ENCODE data around the gene PBXIP1. TPM values are rescaled to one million over a fixed set of nuclear protein-coding genes. Genes with fewer than 3 reads are reported as not detected.

The PBXIP1 gene
- total and polyA plus RNA-seq, 2 of the 13 experiments (the other 11 are each of a cell fraction or from before 2014, with no cell fraction given), result 16.3 to 31.9 TPM

DNA sequence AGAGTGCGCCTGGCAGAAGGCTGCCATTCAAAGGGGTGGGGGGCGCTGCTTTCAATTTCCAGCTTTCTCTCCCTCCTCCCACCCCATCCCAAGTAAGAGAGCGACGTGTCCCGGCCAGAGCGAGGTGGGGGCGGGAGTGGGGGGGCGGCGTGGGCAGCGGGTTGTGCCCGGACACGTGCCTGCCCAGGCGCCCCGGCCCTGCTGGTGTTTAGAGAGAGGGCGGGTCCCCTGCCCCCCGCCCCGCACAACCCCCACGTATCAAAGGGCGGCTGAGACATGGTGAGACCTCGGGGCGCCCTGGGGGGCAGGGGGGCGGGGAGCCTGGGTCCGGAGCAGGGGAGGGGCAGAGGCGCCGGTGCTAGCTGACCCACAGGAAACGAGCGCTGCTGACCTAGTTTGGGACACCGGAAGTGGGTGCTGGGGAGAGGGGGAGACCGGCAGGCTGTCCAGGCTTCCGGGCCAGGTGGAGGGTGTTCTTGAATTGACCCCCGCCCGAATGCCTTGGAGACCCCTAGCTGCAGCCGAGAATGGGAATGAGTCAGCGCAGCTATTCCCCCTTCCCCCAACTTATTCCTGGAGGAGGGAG lies 48.0 kb upstream of the PBXIP1 start (continued):
- TF ChIP-seq AFF4 (CRISPR knock-in tag; IDR thresholded peaks at IDR 0.05) (no peak), ETV5 (CRISPR knock-in tag; IDR thresholded peaks at IDR 0.05; ENCODE audit: borderline replicate concordance) (peak; percentile 79), KAT2B (IDR thresholded peaks at IDR 0.05; ENCODE audit: borderline replicate concordance, low read depth, low read length) (no peak), POLR2G (IDR thresholded peaks at IDR 0.05; ENCODE audit: low read depth, low read length) (0 out of 2 replicates have a peak, but pooled peaks have one; percentile 11), RAD51 (IDR thresholded peaks at IDR 0.05; ENCODE audit: borderline replicate concordance) (no peak), CREB1 (IDR thresholded peaks at IDR 0.05) (no peak), CREB1 (CRISPR knock-in tag; IDR thresholded peaks at IDR 0.05) (no peak), FOXK1 (CRISPR knock-in tag; IDR thresholded peaks at IDR 0.05; ENCODE audit: borderline replicate concordance, low read depth) (no peak), ZNF30 (CRISPR knock-in tag; IDR thresholded peaks at IDR 0.05) (no peak), PAWR (CRISPR knock-in tag; IDR thresholded peaks at IDR 0.05; ENCODE audit: borderline replicate concordance) (no peak), TBP (CRISPR knock-in tag; IDR thresholded peaks at IDR 0.05) (no peak), ZZZ3 (CRISPR knock-in tag; IDR thresholded peaks at IDR 0.05; ENCODE audit: borderline replicate concordance) (no peak), NCOA1 (CRISPR knock-in tag; IDR thresholded peaks at IDR 0.05) (no peak), ZNF367 (CRISPR knock-in tag; IDR thresholded peaks at IDR 0.05; ENCODE audit: borderline replicate concordance) (no peak), SP5 (CRISPR knock-in tag; IDR thresholded peaks at IDR 0.05; ENCODE audit: borderline replicate concordance, low read depth) (peak; percentile 80), PHF21A (CRISPR knock-in tag; IDR thresholded peaks at IDR 0.05) (peak; percentile 57; the same call in 1 of the 2 replicates), ARNT2 (CRISPR knock-in tag; IDR thresholded peaks at IDR 0.05; ENCODE audit: low read depth) (peak; percentile 70; the same call in 1 of the 2 replicates), XBP1 (CRISPR knock-in tag; IDR thresholded peaks at IDR 0.05) (no peak), NR2F6 (IDR thresholded peaks at IDR 0.05) (peak; percentile 52), NR2F6 (CRISPR knock-in tag; IDR thresholded peaks at IDR 0.05) (peak; percentile 52; the same call in 1 of the 2 replicates)
- TF ChIP-seq, protein P1, sequence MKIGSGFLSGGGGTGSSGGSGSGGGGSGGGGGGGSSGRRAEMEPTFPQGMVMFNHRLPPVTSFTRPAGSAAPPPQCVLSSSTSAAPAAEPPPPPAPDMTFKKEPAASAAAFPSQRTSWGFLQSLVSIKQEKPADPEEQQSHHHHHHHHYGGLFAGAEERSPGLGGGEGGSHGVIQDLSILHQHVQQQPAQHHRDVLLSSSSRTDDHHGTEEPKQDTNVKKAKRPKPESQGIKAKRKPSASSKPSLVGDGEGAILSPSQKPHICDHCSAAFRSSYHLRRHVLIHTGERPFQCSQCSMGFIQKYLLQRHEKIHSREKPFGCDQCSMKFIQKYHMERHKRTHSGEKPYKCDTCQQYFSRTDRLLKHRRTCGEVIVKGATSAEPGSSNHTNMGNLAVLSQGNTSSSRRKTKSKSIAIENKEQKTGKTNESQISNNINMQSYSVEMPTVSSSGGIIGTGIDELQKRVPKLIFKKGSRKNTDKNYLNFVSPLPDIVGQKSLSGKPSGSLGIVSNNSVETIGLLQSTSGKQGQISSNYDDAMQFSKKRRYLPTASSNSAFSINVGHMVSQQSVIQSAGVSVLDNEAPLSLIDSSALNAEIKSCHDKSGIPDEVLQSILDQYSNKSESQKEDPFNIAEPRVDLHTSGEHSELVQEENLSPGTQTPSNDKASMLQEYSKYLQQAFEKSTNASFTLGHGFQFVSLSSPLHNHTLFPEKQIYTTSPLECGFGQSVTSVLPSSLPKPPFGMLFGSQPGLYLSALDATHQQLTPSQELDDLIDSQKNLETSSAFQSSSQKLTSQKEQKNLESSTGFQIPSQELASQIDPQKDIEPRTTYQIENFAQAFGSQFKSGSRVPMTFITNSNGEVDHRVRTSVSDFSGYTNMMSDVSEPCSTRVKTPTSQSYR (CRISPR knock-in tag; IDR thresholded peaks at IDR 0.05; ENCODE audit: borderline replicate concordance), result peak; percentile 65; the same call in 1 of the 2 replicates
- TF ChIP-seq, protein P2, sequence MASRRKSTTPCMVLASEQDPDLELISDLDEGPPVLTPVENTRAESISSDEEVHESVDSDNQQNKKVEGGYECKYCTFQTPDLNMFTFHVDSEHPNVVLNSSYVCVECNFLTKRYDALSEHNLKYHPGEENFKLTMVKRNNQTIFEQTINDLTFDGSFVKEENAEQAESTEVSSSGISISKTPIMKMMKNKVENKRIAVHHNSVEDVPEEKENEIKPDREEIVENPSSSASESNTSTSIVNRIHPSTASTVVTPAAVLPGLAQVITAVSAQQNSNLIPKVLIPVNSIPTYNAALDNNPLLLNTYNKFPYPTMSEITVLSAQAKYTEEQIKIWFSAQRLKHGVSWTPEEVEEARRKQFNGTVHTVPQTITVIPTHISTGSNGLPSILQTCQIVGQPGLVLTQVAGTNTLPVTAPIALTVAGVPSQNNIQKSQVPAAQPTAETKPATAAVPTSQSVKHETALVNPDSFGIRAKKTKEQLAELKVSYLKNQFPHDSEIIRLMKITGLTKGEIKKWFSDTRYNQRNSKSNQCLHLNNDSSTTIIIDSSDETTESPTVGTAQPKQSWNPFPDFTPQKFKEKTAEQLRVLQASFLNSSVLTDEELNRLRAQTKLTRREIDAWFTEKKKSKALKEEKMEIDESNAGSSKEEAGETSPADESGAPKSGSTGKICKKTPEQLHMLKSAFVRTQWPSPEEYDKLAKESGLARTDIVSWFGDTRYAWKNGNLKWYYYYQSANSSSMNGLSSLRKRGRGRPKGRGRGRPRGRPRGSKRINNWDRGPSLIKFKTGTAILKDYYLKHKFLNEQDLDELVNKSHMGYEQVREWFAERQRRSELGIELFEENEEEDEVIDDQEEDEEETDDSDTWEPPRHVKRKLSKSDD (CRISPR knock-in tag; IDR thresholded peaks at IDR 0.05; ENCODE audit: low read depth), result no peak
